NCI-H146 treated with DMSO at 0.1 percent for 48 hours (cell line): Measurements from ENCODE around the gene ESPL1.

ENCODE experiments used
- DNase-seq: peaks from one replicate; lab custom pipeline; 2025; ENCODE audit not compliant: unreplicated experiment; lab: John Stamatoyannopoulos, UW

Gene ESPL1

GRCh38 chr12:53255996-53256395 is 12.1 kb upstream of the ESPL1 start:
- DNase-seq, result no peak

- DNase-seq, result no peak
Observed at GRCh38 chr12:53258541-53259539, 9.3 kb upstream of the ESPL1 start.

GRCh38 chr12:53259891-53260290 is 8.2 kb upstream of the ESPL1 start:
- no peak for DNase-seq

- DNase-seq, result no peak
Observed at GRCh38 chr12:53265783-53266182, 2.3 kb upstream of the ESPL1 start.

- no peak for DNase-seq
Observed at GRCh38 chr12:53267306-53267998, 647 bp upstream of the ESPL1 start.

- DNase-seq, result no peak
Observed at GRCh38 chr12:53268630-53269562, 797 bp downstream of the ESPL1 start.

- no peak for DNase-seq
Observed at GRCh38 chr12:53274445-53274844, 6.3 kb downstream of the ESPL1 start.

- DNase-seq, result no peak
Observed at GRCh38 chr12:53276511-53276910, 8.4 kb downstream of the ESPL1 start.

- no peak for DNase-seq
Observed at GRCh38 chr12:53277981-53278380, 9.9 kb downstream of the ESPL1 start.

- no peak for DNase-seq
Observed at GRCh38 chr12:53279283-53279869, 11.3 kb downstream of the ESPL1 start.

GRCh38 chr12:53279888-53280498 is 11.9 kb downstream of the ESPL1 start:
- DNase-seq, result no peak

GRCh38 chr12:53286448-53286847 is 18.3 kb downstream of the ESPL1 start:
- no peak for DNase-seq

GRCh38 chr12:53287741-53288216 is 19.7 kb downstream of the ESPL1 start:
- DNase-seq, result peak; percentile 7

- DNase-seq, result no peak
Observed at GRCh38 chr12:53288322-53288721, 20.2 kb downstream of the ESPL1 start.

- no peak for DNase-seq
Observed at GRCh38 chr12:53289891-53290290, 21.8 kb downstream of the ESPL1 start.

- no peak for DNase-seq
Observed at GRCh38 chr12:53290661-53291060, 22.6 kb downstream of the ESPL1 start.

GRCh38 chr12:53292426-53292825 is 24.3 kb downstream of the ESPL1 start:
- no peak for DNase-seq

GRCh38 chr12:53295070-53295890 is 27.2 kb downstream of the ESPL1 start, which contains the start of gene PFDN5:
TSS of gene PFDN5 (plus strand) at chr12:53295542. CDS start at chr12:53295568, 26 bp downstream.
- DNase-seq, result peak; percentile 74

GRCh38 chr12:53295891-53296219 is 27.8 kb downstream of the ESPL1 start:
- DNase-seq, result no peak
